ENCODE data around the gene C17orf50. TPM values are rescaled to one million over a fixed set of nuclear protein-coding genes. Genes with fewer than 3 reads are reported as not detected.

The C17orf50 gene
- total RNA-seq, 1 experiment from 2014 or later, result not detected

GRCh38 chr17:35743626-35744328, 16.9 kb upstream of the C17orf50 start:
- TF ChIP-seq, protein P1, sequence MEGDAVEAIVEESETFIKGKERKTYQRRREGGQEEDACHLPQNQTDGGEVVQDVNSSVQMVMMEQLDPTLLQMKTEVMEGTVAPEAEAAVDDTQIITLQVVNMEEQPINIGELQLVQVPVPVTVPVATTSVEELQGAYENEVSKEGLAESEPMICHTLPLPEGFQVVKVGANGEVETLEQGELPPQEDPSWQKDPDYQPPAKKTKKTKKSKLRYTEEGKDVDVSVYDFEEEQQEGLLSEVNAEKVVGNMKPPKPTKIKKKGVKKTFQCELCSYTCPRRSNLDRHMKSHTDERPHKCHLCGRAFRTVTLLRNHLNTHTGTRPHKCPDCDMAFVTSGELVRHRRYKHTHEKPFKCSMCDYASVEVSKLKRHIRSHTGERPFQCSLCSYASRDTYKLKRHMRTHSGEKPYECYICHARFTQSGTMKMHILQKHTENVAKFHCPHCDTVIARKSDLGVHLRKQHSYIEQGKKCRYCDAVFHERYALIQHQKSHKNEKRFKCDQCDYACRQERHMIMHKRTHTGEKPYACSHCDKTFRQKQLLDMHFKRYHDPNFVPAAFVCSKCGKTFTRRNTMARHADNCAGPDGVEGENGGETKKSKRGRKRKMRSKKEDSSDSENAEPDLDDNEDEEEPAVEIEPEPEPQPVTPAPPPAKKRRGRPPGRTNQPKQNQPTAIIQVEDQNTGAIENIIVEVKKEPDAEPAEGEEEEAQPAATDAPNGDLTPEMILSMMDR (conservative IDR thresholded peaks at IDR 0.05), result no peak
- TF ChIP-seq EZH2 (IDR thresholded peaks at IDR 0.05; ENCODE audit: low read depth), result no peak
- H3K27ac ChIP-seq, result no peak overlapping the region
- intact Hi-C loops (cut with micrococcal nuclease; ENCODE audit: unreplicated experiment), result loop anchor here (10.0 kb wide), 1 partner anchor 609 kb away; no protein-coding TSS in a partner anchor
- H4K20me1 ChIP-seq (ENCODE audit: insufficient read depth), result peaks cover 3% of the 10 kb centered on the region; the same call in 1 of the 2 replicates
- H3K9me2 ChIP-seq (ENCODE audit: insufficient read depth), result no peaks in the 10 kb centered on the region
- no peaks in the 10 kb centered on the region for H3K36me3 ChIP-seq (ENCODE audit: low read depth)
- H3K9me3 ChIP-seq (ENCODE audit: insufficient read depth, low read depth), result no peaks in the 10 kb centered on the region
- H3K4me3 ChIP-seq, result no peak overlapping the region
- no peak overlapping the region for H3K4me2 ChIP-seq
- DNase-seq, result peak; percentile 26 to 48
- CTCF ChIA-PET, result no interaction called here
- no TSS peak for BruUV-seq (replicated peaks)
- H2AFZ ChIP-seq, result no peak overlapping the region
- no peaks in the 10 kb centered on the region for H3F3A ChIP-seq (ENCODE audit: insufficient read depth, low read depth)
- H3K27me3 ChIP-seq (ENCODE audit: insufficient read depth, low read depth), result peaks cover 82% of the 10 kb centered on the region
- no peaks in the 10 kb centered on the region for H3K4me1 ChIP-seq (replicated peaks; ENCODE audit: insufficient read depth)
- no peaks in the 10 kb centered on the region for H3K79me2 ChIP-seq (ENCODE audit: low read depth)
- POLR2A ChIA-PET (ENCODE audit: unreplicated experiment), result no interaction called here

- no peaks in the 10 kb centered on the region for H3K36me3 ChIP-seq (ENCODE audit: low read depth)
- BruUV-seq (replicated peaks), result no TSS peak
- TF ChIP-seq, protein P1 (conservative IDR thresholded peaks at IDR 0.05), result no peak
- no peak overlapping the region for H2AFZ ChIP-seq
- ChIA-PET POLR2A (ENCODE audit: unreplicated experiment) (no interaction called here), CTCF (no interaction called here)
- no peaks in the 10 kb centered on the region for H3K9me2 ChIP-seq (ENCODE audit: insufficient read depth)
- peaks cover 71% of the 10 kb centered on the region for H3K27me3 ChIP-seq (ENCODE audit: insufficient read depth, low read depth)
- no peak overlapping the region for H3K4me2 ChIP-seq
- no peak for DNase-seq
- no peaks in the 10 kb centered on the region for H3K79me2 ChIP-seq (ENCODE audit: low read depth)
- H3K4me3 ChIP-seq, result no peak overlapping the region
- H3F3A ChIP-seq (ENCODE audit: insufficient read depth, low read depth), result no peaks in the 10 kb centered on the region
- H3K9me3 ChIP-seq (ENCODE audit: insufficient read depth, low read depth), result no peaks in the 10 kb centered on the region
- H4K20me1 ChIP-seq (ENCODE audit: insufficient read depth), result peaks cover 3% of the 10 kb centered on the region; the same call in 1 of the 2 replicates
- H3K27ac ChIP-seq, result no peak overlapping the region
- intact Hi-C loops (cut with micrococcal nuclease; ENCODE audit: unreplicated experiment), result loop anchor here (5.0 to 10.0 kb wide), 4 partner anchors 188 to 610 kb away; partner anchors contain the start of gene SLFN12L
- H3K4me1 ChIP-seq (replicated peaks; ENCODE audit: insufficient read depth), result no peaks in the 10 kb centered on the region
These were observed 15.9 kb upstream of the C17orf50 start for GRCh38 chr17:35744830-35745229.

GRCh38 chr17:35745246-35745645, 15.4 kb upstream of the C17orf50 start:
- H3K4me3 ChIP-seq, result no peak overlapping the region
- intact Hi-C loops (cut with micrococcal nuclease; ENCODE audit: unreplicated experiment), result loop anchor here (5.0 to 10.0 kb wide), 4 partner anchors 188 to 610 kb away; partner anchors contain the start of gene SLFN12L
- no peak overlapping the region for H2AFZ ChIP-seq
- no peak overlapping the region for H3K27ac ChIP-seq
- no peaks in the 10 kb centered on the region for H3F3A ChIP-seq (ENCODE audit: insufficient read depth, low read depth)
- no peaks in the 10 kb centered on the region for H3K36me3 ChIP-seq (ENCODE audit: low read depth)
- no peaks in the 10 kb centered on the region for H3K4me1 ChIP-seq (replicated peaks; ENCODE audit: insufficient read depth)
- ChIA-PET POLR2A (ENCODE audit: unreplicated experiment) (no interaction called here), CTCF (no interaction called here)
- H3K9me2 ChIP-seq (ENCODE audit: insufficient read depth), result no peaks in the 10 kb centered on the region
- no peak overlapping the region for H3K4me2 ChIP-seq
- no peak for TF ChIP-seq EZH2 (IDR thresholded peaks at IDR 0.05; ENCODE audit: low read depth)
- TF ChIP-seq, protein P1 (conservative IDR thresholded peaks at IDR 0.05), result no peak
- no peaks in the 10 kb centered on the region for H3K79me2 ChIP-seq (ENCODE audit: low read depth)
- H3K9me3 ChIP-seq (ENCODE audit: insufficient read depth, low read depth), result no peaks in the 10 kb centered on the region
- no TSS peak for BruUV-seq (replicated peaks)
- no peak for DNase-seq
- H4K20me1 ChIP-seq (ENCODE audit: insufficient read depth), result peaks cover 3% of the 10 kb centered on the region; the same call in 1 of the 2 replicates
- H3K27me3 ChIP-seq (ENCODE audit: insufficient read depth, low read depth), result peaks cover 67% of the 10 kb centered on the region
